Right lobe of liver (tissue), 4 donors: ENCODE measurements around the gene SEC24B.

Experiments used
- POLR2A ChIP-seq: fragments of 450-650 bp; IDR thresholded peaks from one replicate; pipeline ENCODE4 v1.6.1; 2017; ENCODE audit warnings: antibody characterized with exemption, mild to moderate bottlenecking
- TF ChIP-seq, protein P1 (sequence below), 4 donors: fragments of 200-600 bp in 3 of 4; fragments of 450-650 bp in 1 of 4; IDR thresholded peaks; one replicate each; pipeline versions ENCODE4 v1.5.1 to v1.8.0; 2016 to 2022; ENCODE audit warnings: antibody characterized with exemption in 4 of 4, mild to moderate bottlenecking in 2 of 4
- donor health status: DM: no; HTN: no; CAD: no.
- donor health status: DM: no; HTN: no; CAD: no.
- donor health status: DM: no; HTN: yes; CAD: no.

DNA sequence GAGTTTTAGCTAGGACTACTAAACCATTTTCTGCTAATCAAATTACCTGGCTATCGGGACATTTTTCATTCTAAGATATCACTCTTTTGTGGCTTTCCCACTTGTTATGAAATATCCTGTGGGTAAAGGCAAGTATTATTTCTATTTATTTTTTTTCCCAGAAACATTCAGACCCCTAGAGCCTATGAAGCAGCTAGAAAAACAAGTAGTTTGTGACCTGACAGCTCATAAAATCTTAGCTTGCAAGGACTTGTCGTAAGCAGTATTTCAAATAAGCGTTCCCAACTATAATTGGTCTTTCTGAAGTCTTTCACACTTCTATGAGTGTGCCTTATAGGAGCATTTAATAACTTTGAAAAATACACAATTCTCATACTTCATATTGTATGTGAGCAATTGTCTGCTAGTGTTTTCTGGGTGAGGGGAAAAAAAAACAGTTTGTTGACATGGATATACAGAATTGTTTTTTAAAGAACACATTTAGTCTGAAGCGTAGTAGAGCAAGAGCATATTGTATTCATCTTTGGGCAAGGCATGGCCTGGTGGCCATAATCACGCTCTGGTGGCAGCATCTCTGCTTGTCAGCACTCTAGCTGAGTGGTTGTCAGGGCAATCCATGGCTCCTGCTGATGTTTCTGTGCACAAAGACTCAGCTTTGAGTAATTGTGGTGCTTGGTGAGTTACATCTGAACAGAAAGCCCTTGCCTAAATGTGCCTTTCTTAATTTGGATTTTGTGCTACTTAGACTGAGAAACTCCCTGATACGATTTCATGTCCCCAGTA is 129.0 kb downstream of the SEC24B start:
- no peak for TF ChIP-seq POLR2A
- TF ChIP-seq, protein P1, sequence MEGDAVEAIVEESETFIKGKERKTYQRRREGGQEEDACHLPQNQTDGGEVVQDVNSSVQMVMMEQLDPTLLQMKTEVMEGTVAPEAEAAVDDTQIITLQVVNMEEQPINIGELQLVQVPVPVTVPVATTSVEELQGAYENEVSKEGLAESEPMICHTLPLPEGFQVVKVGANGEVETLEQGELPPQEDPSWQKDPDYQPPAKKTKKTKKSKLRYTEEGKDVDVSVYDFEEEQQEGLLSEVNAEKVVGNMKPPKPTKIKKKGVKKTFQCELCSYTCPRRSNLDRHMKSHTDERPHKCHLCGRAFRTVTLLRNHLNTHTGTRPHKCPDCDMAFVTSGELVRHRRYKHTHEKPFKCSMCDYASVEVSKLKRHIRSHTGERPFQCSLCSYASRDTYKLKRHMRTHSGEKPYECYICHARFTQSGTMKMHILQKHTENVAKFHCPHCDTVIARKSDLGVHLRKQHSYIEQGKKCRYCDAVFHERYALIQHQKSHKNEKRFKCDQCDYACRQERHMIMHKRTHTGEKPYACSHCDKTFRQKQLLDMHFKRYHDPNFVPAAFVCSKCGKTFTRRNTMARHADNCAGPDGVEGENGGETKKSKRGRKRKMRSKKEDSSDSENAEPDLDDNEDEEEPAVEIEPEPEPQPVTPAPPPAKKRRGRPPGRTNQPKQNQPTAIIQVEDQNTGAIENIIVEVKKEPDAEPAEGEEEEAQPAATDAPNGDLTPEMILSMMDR (IDR thresholded peaks at IDR 0.05): no peak
